H1 (cell line): ENCODE measurements around the gene GPR17. TPM values are rescaled to one million over a fixed set of nuclear protein-coding genes. Genes with fewer than 3 reads are reported as not detected.

ENCODE experiments used
- JUND ChIP-seq: IDR thresholded peaks from 2 replicates; pipeline ENCODE4 v1.6.1; 2011; ENCODE audit warnings: mild to moderate bottlenecking, improper control_type of control experiment, low read length
- RBBP5 ChIP-seq: IDR thresholded peaks from 2 replicates; pipeline ENCODE4 v1.7.1; 2012; ENCODE audit warnings: low read depth, mild to moderate bottlenecking, inconsistent platforms, low read length, moderate library complexity, borderline replicate concordance
- SP1 ChIP-seq: IDR thresholded peaks from 2 replicates; pipeline ENCODE4 v1.6.1; 2011; ENCODE audit warnings: low read depth, low read length
- TAF1 ChIP-seq: IDR thresholded peaks from 2 replicates; pipeline ENCODE4 v1.6.1; 2011; ENCODE audit warnings: mild to moderate bottlenecking, low read depth, low read length
- polyA plus RNA-seq, 7 experiments: library from polyadenylated mRNA; depleted of rRNA in 3 of 7; stranded (reverse) in 5 of 7; unstranded in 2 of 7; fragments of >200 nt in 5 of 7; fragments of 200-250 nt in 2 of 7; gene quantifications; 1 replicate in 5 of 7; 2 replicates in 1 of 7; 4 replicates in 1 of 7; pipeline versions ENCODE4 v1.2.1 to v1.2.3, GENCODE V29; 2011 to 2013; ENCODE audit warnings: missing spikeins in 2 of 7, mixed read lengths in 2 of 7
- total RNA-seq: library from RNA; stranded (reverse); fragmentation: NEBNext Ultra II Directional; extraction: Animal tissue kit (Norgen Biotek cat#: 25700); gene quantifications from 2 replicates; pipeline ENCODE4 v1.2.1, GENCODE V29; 2021
- TF ChIP-seq, protein P1 (sequence below): fragments of 300-600 bp; sonication (generic); IDR thresholded peaks from 2 replicates; pipeline ENCODE4 v1.7.1; 2012; ENCODE audit warnings: low read length, moderate library complexity, mild to moderate bottlenecking, inconsistent platforms; ENCODE audit not compliant: insufficient replicate concordance
- TF ChIP-seq, protein P2 (sequence below): IDR thresholded peaks from 2 replicates; pipeline ENCODE4 v1.6.1; 2012; ENCODE audit warnings: low read length, inconsistent platforms

The GPR17 gene
- total and polyA plus RNA-seq, 2 of the 8 experiments (the other 6 are each of a cell fraction or from before 2014, with no cell fraction given) = 0.03 TPM; not detected in 1

DNA sequence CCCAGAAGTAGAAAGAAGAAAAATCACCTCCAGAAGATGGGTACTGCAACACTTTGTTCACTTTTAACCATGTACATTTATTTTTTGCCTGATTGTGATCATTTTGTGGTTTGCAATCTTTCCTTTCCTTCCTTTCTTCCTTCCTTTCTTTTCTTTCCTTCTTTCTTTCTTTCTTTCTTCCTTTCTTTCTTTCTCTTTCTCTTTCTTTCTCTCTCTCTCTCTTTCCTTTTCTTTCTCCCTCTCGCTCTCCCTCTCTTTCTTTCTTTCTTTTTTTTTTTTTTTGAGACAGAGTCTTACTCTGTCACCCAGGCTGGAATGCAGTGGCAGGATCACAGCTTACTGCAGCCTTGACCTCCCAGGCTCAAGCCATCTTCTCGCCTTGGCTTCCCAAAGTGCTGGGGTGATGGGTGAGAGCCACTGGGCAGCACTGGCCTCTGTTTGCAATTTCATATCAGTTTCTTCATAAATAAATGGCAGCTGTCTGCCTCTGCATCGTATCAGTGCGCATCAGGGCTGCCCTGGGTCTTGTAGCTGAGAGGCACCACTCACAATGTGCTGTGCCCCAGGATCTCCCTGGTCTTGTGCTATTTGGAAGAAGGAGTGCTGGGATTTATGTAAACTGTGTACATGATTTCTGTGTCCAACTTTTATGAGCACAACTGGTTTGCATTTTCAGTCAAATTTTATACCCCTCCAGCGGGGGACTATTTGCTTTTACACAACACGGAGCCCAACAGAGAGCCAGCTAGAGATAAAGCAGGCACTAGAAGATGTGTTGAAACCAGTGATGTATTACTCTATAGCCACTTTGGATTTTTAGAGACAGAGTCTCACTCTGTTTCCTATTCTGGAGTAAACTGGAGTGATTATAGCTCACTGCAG lies 36.3 kb downstream of the GPR17 start (continued):
- TF ChIP-seq, protein P1, sequence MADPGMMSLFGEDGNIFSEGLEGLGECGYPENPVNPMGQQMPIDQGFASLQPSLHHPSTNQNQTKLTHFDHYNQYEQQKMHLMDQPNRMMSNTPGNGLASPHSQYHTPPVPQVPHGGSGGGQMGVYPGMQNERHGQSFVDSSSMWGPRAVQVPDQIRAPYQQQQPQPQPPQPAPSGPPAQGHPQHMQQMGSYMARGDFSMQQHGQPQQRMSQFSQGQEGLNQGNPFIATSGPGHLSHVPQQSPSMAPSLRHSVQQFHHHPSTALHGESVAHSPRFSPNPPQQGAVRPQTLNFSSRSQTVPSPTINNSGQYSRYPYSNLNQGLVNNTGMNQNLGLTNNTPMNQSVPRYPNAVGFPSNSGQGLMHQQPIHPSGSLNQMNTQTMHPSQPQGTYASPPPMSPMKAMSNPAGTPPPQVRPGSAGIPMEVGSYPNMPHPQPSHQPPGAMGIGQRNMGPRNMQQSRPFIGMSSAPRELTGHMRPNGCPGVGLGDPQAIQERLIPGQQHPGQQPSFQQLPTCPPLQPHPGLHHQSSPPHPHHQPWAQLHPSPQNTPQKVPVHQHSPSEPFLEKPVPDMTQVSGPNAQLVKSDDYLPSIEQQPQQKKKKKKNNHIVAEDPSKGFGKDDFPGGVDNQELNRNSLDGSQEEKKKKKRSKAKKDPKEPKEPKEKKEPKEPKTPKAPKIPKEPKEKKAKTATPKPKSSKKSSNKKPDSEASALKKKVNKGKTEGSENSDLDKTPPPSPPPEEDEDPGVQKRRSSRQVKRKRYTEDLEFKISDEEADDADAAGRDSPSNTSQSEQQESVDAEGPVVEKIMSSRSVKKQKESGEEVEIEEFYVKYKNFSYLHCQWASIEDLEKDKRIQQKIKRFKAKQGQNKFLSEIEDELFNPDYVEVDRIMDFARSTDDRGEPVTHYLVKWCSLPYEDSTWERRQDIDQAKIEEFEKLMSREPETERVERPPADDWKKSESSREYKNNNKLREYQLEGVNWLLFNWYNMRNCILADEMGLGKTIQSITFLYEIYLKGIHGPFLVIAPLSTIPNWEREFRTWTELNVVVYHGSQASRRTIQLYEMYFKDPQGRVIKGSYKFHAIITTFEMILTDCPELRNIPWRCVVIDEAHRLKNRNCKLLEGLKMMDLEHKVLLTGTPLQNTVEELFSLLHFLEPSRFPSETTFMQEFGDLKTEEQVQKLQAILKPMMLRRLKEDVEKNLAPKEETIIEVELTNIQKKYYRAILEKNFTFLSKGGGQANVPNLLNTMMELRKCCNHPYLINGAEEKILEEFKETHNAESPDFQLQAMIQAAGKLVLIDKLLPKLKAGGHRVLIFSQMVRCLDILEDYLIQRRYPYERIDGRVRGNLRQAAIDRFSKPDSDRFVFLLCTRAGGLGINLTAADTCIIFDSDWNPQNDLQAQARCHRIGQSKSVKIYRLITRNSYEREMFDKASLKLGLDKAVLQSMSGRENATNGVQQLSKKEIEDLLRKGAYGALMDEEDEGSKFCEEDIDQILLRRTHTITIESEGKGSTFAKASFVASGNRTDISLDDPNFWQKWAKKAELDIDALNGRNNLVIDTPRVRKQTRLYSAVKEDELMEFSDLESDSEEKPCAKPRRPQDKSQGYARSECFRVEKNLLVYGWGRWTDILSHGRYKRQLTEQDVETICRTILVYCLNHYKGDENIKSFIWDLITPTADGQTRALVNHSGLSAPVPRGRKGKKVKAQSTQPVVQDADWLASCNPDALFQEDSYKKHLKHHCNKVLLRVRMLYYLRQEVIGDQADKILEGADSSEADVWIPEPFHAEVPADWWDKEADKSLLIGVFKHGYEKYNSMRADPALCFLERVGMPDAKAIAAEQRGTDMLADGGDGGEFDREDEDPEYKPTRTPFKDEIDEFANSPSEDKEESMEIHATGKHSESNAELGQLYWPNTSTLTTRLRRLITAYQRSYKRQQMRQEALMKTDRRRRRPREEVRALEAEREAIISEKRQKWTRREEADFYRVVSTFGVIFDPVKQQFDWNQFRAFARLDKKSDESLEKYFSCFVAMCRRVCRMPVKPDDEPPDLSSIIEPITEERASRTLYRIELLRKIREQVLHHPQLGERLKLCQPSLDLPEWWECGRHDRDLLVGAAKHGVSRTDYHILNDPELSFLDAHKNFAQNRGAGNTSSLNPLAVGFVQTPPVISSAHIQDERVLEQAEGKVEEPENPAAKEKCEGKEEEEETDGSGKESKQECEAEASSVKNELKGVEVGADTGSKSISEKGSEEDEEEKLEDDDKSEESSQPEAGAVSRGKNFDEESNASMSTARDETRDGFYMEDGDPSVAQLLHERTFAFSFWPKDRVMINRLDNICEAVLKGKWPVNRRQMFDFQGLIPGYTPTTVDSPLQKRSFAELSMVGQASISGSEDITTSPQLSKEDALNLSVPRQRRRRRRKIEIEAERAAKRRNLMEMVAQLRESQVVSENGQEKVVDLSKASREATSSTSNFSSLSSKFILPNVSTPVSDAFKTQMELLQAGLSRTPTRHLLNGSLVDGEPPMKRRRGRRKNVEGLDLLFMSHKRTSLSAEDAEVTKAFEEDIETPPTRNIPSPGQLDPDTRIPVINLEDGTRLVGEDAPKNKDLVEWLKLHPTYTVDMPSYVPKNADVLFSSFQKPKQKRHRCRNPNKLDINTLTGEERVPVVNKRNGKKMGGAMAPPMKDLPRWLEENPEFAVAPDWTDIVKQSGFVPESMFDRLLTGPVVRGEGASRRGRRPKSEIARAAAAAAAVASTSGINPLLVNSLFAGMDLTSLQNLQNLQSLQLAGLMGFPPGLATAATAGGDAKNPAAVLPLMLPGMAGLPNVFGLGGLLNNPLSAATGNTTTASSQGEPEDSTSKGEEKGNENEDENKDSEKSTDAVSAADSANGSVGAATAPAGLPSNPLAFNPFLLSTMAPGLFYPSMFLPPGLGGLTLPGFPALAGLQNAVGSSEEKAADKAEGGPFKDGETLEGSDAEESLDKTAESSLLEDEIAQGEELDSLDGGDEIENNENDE = no peak
- TF ChIP-seq, protein P2, sequence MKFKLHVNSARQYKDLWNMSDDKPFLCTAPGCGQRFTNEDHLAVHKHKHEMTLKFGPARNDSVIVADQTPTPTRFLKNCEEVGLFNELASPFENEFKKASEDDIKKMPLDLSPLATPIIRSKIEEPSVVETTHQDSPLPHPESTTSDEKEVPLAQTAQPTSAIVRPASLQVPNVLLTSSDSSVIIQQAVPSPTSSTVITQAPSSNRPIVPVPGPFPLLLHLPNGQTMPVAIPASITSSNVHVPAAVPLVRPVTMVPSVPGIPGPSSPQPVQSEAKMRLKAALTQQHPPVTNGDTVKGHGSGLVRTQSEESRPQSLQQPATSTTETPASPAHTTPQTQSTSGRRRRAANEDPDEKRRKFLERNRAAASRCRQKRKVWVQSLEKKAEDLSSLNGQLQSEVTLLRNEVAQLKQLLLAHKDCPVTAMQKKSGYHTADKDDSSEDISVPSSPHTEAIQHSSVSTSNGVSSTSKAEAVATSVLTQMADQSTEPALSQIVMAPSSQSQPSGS = no peak
- TF ChIP-seq JUND (no peak), RBBP5 (no peak), SP1 (no peak), TAF1 (no peak)
